Measurements from ENCODE around the gene FMNL1.

The FMNL1 gene

DNA sequence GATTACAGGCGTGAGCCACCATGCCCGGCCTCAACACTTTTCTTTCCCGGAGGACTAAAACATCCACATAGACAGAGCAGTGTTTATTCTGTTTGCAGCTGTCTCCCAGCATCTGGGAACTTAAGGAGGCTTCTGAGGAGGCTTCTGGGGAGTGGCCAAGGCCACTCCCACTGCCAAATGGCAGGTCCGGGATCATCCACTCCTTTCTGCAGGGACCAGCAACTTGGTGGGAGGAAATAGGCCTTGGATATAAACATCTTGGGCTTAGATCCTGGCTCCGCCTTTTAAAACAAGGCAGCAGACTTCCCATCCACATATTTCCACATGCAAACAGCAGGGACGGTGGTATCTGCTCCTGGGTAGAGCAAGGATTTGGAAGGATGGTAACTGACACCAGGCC, 54.3 kb downstream of the FMNL1 start:
- DNase-seq (ENCODE audit: low spot score), result no peak

DNA sequence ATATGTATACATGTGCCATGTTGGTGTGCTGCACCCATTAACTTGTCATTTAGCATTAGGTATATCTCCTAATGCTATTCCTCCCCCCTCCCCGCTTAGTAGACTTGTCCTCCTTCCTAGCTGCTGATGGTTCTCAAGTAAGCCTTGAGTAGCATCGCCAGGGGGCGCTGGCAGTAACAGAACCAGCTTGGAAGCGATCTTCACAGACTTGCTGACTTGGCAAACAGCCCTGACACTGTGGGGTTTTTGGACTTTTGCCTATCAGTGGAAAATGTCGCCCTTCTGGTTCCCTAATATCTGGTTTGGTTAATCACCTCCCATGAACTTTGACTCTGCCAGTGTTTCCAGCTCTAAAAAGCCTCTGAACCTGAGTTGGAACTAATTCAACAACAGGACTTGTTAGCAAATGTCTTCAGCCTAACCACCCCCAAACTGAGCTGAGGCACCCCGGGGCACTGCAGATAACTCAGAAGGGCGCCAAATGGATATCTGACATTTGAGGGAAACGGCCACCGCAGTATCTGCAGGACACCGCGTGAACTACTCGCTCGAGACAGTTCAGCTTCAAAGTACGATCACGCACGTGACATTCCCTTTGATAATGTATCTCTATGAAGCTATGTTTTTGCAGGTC, 55.6 kb downstream of the FMNL1 start:
- TF ChIP-seq, protein P1, sequence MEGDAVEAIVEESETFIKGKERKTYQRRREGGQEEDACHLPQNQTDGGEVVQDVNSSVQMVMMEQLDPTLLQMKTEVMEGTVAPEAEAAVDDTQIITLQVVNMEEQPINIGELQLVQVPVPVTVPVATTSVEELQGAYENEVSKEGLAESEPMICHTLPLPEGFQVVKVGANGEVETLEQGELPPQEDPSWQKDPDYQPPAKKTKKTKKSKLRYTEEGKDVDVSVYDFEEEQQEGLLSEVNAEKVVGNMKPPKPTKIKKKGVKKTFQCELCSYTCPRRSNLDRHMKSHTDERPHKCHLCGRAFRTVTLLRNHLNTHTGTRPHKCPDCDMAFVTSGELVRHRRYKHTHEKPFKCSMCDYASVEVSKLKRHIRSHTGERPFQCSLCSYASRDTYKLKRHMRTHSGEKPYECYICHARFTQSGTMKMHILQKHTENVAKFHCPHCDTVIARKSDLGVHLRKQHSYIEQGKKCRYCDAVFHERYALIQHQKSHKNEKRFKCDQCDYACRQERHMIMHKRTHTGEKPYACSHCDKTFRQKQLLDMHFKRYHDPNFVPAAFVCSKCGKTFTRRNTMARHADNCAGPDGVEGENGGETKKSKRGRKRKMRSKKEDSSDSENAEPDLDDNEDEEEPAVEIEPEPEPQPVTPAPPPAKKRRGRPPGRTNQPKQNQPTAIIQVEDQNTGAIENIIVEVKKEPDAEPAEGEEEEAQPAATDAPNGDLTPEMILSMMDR (IDR thresholded peaks at IDR 0.05), result peak; percentile 78
- H3K27ac ChIP-seq, result peak overlapping the region in 1 of 2 donors; percentile 62
- H3K4me3 ChIP-seq, result peak overlapping the region; percentile 52
- DNase-seq (ENCODE audit: low spot score), result peak; percentile 89

More for the DNA sequence above, 54.3 kb downstream of the FMNL1 start:
- TF ChIP-seq, protein P1 (IDR thresholded peaks at IDR 0.05), result no peak
- H3K27ac ChIP-seq, result no peak overlapping the region
- H3K4me3 ChIP-seq, result no peak overlapping the region

DNA sequence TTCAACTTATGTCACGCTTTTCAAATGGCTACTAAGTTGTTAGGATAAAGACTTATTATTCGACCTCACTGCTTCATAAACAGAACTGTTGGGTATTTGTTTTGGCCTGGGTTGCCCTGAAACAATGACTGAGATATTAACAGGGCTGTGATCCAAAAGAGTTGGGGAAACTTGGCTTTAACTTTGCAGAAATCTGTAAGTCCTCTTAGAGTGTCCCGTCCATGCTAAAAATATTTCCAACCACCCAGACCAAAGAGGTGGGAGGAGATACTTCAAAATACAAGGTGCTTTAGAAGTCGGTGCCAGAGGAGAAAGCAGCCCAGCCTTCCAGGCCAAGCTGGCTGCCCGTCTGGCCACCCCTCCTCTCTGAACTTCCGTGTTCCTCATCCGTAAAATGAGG, 56.3 kb downstream of the FMNL1 start:
- DNase-seq (ENCODE audit: low spot score), result no peak
- H3K4me3 ChIP-seq, result peak overlapping the region; percentile 52
- H3K27ac ChIP-seq, result peak overlapping the region in 1 of 2 donors; percentile 62
- TF ChIP-seq, protein P1 (IDR thresholded peaks at IDR 0.05), result no peak

DNA sequence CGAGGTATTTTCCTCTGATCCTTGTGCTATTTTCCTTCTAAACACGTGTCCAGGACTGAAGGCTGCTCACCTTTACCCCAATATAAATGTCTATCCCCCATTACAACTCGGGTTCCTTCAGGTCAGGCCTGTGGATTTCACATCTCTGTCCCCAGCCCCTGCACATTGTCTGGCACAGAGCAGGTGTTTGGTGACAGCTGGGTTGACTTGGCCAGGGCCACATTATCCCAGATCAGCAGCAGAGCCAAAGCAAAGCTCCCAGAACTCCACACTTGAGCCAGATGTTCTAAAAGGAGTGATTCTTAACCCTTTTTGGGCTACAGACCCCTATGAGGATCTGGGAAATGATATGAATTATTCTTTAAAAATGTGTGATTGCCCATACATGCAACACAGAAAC, 58.2 kb downstream of the FMNL1 start:
- no peak for DNase-seq (ENCODE audit: low spot score)
- TF ChIP-seq, protein P1 (IDR thresholded peaks at IDR 0.05), result no peak
- no peak overlapping the region for H3K4me3 ChIP-seq
- no peak overlapping the region for H3K27ac ChIP-seq

DNA sequence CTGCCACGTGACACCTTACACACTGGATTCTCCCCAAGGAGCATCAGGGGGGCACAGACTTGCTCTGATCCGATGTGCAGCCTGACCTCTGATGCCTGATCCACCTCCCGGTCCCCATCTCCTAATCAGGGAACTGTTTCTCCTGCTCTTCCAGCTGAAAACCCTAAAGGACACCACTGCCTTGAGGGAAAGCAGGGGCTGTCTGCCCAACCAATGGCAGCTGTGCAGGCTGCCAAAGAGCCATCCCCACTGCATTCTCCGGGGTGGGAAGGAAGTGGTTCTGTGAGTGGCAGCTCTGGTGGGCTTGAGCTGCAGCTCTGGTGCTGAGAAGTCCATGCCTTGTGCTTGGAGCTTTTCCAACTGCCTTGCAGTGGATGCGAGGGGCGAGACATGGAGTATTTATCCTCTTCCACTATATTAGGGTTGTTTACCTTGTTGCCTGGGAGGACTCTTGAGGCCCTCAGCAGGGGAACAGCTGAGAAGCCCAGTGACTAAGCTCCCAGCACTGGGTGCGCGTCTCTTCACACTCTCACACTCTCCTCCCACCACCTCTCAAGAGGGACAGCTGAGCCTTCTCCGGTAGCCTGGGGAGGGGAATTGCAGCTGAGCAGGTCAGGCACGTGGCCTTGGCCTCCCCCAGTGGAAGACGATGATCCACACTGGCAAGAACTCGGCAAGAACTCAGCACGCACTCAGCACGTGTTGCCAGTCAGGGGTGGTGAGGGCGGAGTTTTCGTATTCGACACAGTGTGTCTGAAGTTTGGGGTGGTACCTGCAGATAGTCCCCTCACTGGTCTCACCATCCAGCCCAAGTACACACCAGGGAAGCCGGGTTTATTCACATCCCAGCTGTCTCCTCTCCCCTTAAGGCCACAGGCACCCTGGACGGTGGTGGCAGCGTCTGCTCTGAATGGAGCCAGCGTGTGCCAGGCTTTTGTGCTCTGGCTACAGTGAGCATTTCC, 61.3 kb downstream of the FMNL1 start:
- TF ChIP-seq, protein P1 (IDR thresholded peaks at IDR 0.05), result no peak
- no peak overlapping the region for H3K27ac ChIP-seq
- H3K4me3 ChIP-seq, result no peak overlapping the region
- no peak for DNase-seq (ENCODE audit: low spot score)

DNA sequence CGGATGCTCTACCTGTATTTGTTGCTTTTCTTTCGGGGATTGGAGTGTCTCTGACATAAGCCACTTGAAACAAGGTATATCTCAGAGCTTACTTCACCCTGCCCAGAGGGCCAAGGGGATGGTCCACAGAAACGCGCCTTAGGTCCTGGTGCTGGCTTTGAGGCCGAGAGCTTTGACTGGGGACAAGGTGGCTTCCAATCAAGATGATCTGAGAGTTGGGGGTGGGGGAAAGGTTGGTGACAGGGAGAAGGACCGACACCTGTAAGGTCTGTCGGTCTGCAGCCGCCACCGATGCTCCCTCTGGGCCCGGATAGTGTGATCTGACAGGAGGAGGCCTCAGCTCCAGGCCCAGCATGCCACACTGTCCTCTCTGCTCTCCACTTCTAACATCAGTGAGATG, 62.0 kb downstream of the FMNL1 start:
- TF ChIP-seq, protein P1 (IDR thresholded peaks at IDR 0.05), result no peak
- DNase-seq (ENCODE audit: low spot score), result no peak
- no peak overlapping the region for H3K4me3 ChIP-seq
- no peak overlapping the region for H3K27ac ChIP-seq
